CD4-positive, alpha-beta T cell (primary cell): Measurements from ENCODE around the gene PRSS22. TPM values are rescaled to one million over a fixed set of nuclear protein-coding genes. Genes with fewer than 3 reads are reported as not detected.

Experiments
- ATAC-seq: fragments of 200-7000 bp; cut with Tn5 transposase; one replicate; pipeline ENCODE4 v1.10.0; 2022; ENCODE audit warnings: mild to moderate bottlenecking; ENCODE audit not compliant: poor library complexity
- CTCF ChIA-PET: fragments of 350-600 bp; sonication (Branson Sonifier 250); formaldehyde crosslinking; loops from one replicate; lab custom pipeline; 2021; ENCODE audit warnings: antibody characterized with exemption, inconsistent platforms; lab: Charles Lee
- POLR2A ChIA-PET: fragments of 350-600 bp; sonication (Branson Sonifier 250); formaldehyde crosslinking; loops from one replicate; lab custom pipeline; 2021; ENCODE audit warnings: antibody characterized with exemption, inconsistent platforms; lab: Charles Lee
- DNase-seq, 14 experiments: peaks; one replicate each; pipeline ENCODE4 v3.0.0-alpha.2; 2013 to 2020; ENCODE audit warnings: mixed read lengths in 2 of 14
- H3K27ac ChIP-seq, 2 donors: one replicate each; pipeline versions ENCODE4 v1.5.1 to v1.7.0; 2013; ENCODE audit warnings: low read length in 2 of 2, low read depth in 1 of 2, mild to moderate bottlenecking in 1 of 2
- H3K27me3 ChIP-seq, 2 experiments: 1 replicate in 1 of 2; 2 replicates in 1 of 2; pipeline versions ENCODE4 v1.6.1 to v1.7.0; 2013; ENCODE audit warnings: low read length in 2 of 2, control low read depth in 1 of 2, mild to moderate bottlenecking in 1 of 2, moderate library complexity in 1 of 2; ENCODE audit not compliant: insufficient read depth in 2 of 2, control insufficient read depth in 1 of 2
- H3K36me3 ChIP-seq: one replicate; pipeline ENCODE4 v1.6.1; 2013; ENCODE audit warnings: low read length, control low read depth; ENCODE audit not compliant: insufficient read depth
- H3K4me1 ChIP-seq: one replicate; pipeline ENCODE4 v1.6.1; 2013; ENCODE audit warnings: low read length, control low read depth; ENCODE audit not compliant: insufficient read depth
- H3K4me3 ChIP-seq: one replicate; pipeline ENCODE4 v1.5.1; 2013; ENCODE audit warnings: mild to moderate bottlenecking, low read length, moderate library complexity
- H3K9me3 ChIP-seq, 2 experiments: 1 replicate in 1 of 2; 2 replicates in 1 of 2; pipeline versions ENCODE4 v1.6.1 to v1.7.0; 2013; ENCODE audit warnings: low read length in 2 of 2, mild to moderate bottlenecking in 2 of 2, control low read depth in 1 of 2, moderate library complexity in 1 of 2; ENCODE audit not compliant: control insufficient read depth in 1 of 2, insufficient read depth in 1 of 2
- H3K27ac Mint-ChIP-seq: one replicate; pipeline ENCODE4 v1.8.0; 2020; ENCODE audit warnings: mixed read lengths
- H3K27me3 Mint-ChIP-seq: one replicate; pipeline ENCODE4 v1.8.0; 2021; ENCODE audit warnings: mixed read lengths
- H3K36me3 Mint-ChIP-seq: one replicate; pipeline ENCODE4 v1.8.0; 2021; ENCODE audit warnings: low read depth, mixed read lengths
- H3K4me1 Mint-ChIP-seq: one replicate; pipeline ENCODE4 v1.8.0; 2021; ENCODE audit warnings: low read depth, mixed read lengths
- H3K4me3 Mint-ChIP-seq: one replicate; pipeline ENCODE4 v1.8.0; 2020; ENCODE audit warnings: mild to moderate bottlenecking, mixed read lengths
- H3K9me3 Mint-ChIP-seq: one replicate; pipeline ENCODE4 v1.8.0; 2020; ENCODE audit warnings: mixed read lengths
- intact Hi-C, 2 experiments: fragments of 100-400 bp; cut with DNase I in 1 of 2; cut with micrococcal nuclease in 1 of 2; formaldehyde crosslinking; loops; one replicate each; pipeline versions ENCODE4 v1.15.1 to v1.9.0; 2023 to 2025; cut with DNase I, micrococcal nuclease
- total RNA-seq, 174 experiments: library from RNA in 2 of 174; stranded (reverse) in 2 of 174; gene quantifications; one replicate each; pipeline ENCODE4 v1.2.3 and lab custom pipeline; 2021 to 2026
- TF ChIP-seq, protein P1 (sequence below): fragments of 200-600 bp; IDR thresholded peaks from one replicate; pipeline ENCODE4 v1.8.0; 2022; ENCODE audit warnings: antibody characterized with exemption, mild to moderate bottlenecking

The PRSS22 gene
- total RNA-seq, 2 experiments from 2014 or later = 0.93 to 1.1 TPM

DNA sequence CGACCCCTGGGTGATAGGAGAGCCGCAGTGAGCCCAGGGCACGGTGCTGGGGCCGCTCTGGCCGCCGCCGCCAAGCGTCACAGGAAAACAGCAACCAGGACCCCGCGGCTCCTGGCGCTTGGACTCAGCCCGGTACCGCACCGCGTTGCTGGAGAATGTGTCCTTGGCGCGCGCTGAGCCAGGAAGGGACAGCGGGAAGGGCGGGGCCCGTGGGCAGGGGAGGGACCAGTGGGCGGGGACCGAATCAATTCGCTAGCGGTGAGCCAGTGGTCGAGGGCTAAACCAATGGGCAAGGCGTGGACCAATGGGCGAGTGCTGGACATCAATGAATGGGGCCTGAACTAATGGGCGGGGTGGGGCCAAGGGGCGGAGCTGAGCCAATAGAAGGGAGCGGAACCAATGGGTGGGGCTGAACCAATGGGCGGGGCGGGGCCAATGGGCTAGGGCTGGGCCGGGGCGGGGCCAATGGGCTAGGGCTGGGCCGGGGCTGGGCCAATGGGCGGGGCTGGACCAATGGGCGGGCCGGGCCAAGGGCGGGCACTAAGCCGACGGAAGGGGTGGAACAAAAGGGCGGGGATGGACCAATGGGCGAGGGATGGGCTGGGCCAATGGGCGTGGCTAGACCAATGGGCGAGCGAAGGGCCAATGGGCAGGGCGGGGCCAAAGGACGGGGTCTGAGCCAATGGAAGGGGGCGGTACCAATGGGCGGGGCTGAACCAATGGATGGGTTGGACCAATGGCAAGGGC is 47.4 kb upstream of the PRSS22 start:
- intact Hi-C loops = loop anchor here (1.0 to 2.0 kb wide), 3 partner anchors 14 to 23 kb away; partner anchors contain the start of gene FLYWCH2 (in 2 of the 2)
- peak; percentile 59 to 97 (median 83) for DNase-seq
- Histone ChIP-seq H3K36me3 (no peaks in the 10 kb centered on the region), H3K27me3 (no peaks in the 10 kb centered on the region), H3K4me1 (peaks cover 32% of the 10 kb centered on the region), H3K9me3 (peaks cover 0 to 3% of the 10 kb centered on the region in 2 experiments), H3K4me3 (peak overlapping the region; percentile 94), H3K27ac (peak overlapping the region in 1 of 2 donors; percentile 10)
- peaks cover 34% of the 10 kb centered on the region for H3K4me1 Mint-ChIP-seq
- ChIA-PET POLR2A (interaction anchor here (2.1 kb wide), 1 partner anchor 23 kb away, joined by 10 read pairs; the partner anchor contains the start of gene FLYWCH2), CTCF (interaction anchor here (0.5 to 2.2 kb wide), 5 partner anchors 14 to 66 kb away, joined by 3 to 10 read pairs (median 5); partner anchors contain the start of gene FLYWCH2)
- no peak overlapping the region for H3K27ac Mint-ChIP-seq
- TF ChIP-seq, protein P1, sequence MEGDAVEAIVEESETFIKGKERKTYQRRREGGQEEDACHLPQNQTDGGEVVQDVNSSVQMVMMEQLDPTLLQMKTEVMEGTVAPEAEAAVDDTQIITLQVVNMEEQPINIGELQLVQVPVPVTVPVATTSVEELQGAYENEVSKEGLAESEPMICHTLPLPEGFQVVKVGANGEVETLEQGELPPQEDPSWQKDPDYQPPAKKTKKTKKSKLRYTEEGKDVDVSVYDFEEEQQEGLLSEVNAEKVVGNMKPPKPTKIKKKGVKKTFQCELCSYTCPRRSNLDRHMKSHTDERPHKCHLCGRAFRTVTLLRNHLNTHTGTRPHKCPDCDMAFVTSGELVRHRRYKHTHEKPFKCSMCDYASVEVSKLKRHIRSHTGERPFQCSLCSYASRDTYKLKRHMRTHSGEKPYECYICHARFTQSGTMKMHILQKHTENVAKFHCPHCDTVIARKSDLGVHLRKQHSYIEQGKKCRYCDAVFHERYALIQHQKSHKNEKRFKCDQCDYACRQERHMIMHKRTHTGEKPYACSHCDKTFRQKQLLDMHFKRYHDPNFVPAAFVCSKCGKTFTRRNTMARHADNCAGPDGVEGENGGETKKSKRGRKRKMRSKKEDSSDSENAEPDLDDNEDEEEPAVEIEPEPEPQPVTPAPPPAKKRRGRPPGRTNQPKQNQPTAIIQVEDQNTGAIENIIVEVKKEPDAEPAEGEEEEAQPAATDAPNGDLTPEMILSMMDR = no peak
- no peaks in the 10 kb centered on the region for H3K9me3 Mint-ChIP-seq
- ATAC-seq = peak; percentile 77
- peak overlapping the region; percentile 94 for H3K4me3 Mint-ChIP-seq
- H3K27me3 Mint-ChIP-seq = no peaks in the 10 kb centered on the region
- H3K36me3 Mint-ChIP-seq = no peaks in the 10 kb centered on the region

DNA sequence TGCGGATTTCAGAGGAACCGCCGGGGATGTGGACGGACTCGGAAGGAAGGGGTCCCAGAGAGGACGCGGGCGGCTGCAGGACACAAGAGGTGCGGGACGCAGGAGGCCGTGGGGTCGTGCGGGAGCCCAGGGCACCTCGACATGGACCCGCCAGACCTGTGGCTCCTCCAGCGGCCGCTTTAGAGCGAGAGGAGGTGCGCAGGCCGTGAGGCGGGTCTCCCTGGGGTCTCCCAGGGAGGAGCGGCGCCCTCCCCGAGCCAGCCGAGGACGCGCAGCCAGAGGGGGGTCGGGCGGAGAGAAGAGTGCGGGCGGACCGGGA is 46.9 kb upstream of the PRSS22 start:
- Histone ChIP-seq H3K27me3 (no peaks in the 10 kb centered on the region), H3K4me3 (peak overlapping the region; percentile 94), H3K27ac (peak overlapping the region in 1 of 2 donors; percentile 47), H3K36me3 (no peaks in the 10 kb centered on the region), H3K9me3 (peaks cover 0 to 3% of the 10 kb centered on the region in 2 experiments), H3K4me1 (peaks cover 32% of the 10 kb centered on the region)
- Mint-ChIP-seq H3K9me3 (no peaks in the 10 kb centered on the region), H3K4me1 (peaks cover 32% of the 10 kb centered on the region), H3K36me3 (no peaks in the 10 kb centered on the region), H3K27ac (peak overlapping the region; percentile 66), H3K4me3 (peak overlapping the region; percentile 94), H3K27me3 (no peaks in the 10 kb centered on the region)
- ATAC-seq (peak; percentile 2), DNase-seq (peak in 3 of 14 experiments; percentile 8 to 19 (median 9))
- TF ChIP-seq, protein P1 = no peak
- CTCF ChIA-PET = interaction anchor here (0.5 to 2.2 kb wide), 5 partner anchors 14 to 66 kb away, joined by 3 to 10 read pairs (median 5); partner anchors contain the start of gene FLYWCH2
- POLR2A ChIA-PET = interaction anchor here (2.1 kb wide), 1 partner anchor 22 kb away, joined by 10 read pairs; the partner anchor contains the start of gene FLYWCH2
- intact Hi-C loops = loop anchor here (1.0 to 2.0 kb wide), 4 partner anchors 14 to 22 kb away; partner anchors contain the start of gene FLYWCH2 (in 2 of the 2)

DNA sequence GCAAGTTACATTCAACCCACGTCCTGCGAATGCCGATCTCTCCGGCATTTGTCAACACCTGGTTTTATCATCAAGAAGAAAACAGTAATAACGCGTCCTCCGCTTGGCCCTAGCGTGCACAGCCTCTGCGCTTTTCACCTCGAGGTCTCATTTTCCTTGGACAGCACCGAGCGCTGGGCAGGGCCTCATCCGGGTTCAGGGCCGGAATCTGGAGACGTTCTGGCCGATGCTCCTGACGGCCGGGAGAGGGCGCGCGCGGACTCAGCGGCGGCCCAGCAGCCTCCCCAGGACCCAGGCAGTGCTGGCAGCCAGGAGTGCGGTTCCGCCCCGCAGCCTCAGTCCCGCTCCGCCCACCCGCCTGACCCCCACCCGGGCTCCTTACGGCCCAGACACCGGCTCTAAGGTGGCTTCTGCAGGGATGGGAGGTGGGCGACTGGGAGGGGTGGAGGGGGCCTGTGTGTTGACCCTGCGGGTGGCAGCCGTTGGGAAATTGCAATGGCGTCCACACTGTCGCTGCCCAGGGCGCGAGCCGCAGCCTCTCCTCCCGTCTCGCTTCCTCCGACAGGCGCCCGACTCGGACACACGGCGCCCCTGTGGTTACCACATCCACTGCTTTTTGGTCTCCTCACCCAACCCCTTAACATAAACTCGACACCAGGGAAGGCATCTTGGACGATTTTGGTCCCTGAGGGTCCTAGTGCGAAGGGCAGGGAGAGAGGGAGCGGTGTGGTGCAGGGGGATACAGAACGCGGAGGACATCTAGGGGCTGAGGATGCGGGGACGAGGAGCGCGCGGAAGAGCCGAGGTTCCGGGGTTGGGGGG is 46.3 kb upstream of the PRSS22 start:
- Histone ChIP-seq H3K27me3 (no peaks in the 10 kb centered on the region), H3K27ac (peak overlapping the region; percentile 40 to 47), H3K4me1 (peaks cover 32% of the 10 kb centered on the region), H3K36me3 (peaks cover 2% of the 10 kb centered on the region), H3K9me3 (peaks cover 0 to 3% of the 10 kb centered on the region in 2 experiments), H3K4me3 (peak overlapping the region; percentile 94)
- H3K36me3 Mint-ChIP-seq = no peaks in the 10 kb centered on the region
- H3K27me3 Mint-ChIP-seq = no peaks in the 10 kb centered on the region
- DNase-seq (peak; percentile 54 to 92 (median 68)), ATAC-seq (peak; percentile 60)
- TF ChIP-seq, protein P1 = peak; percentile 91
- ChIA-PET CTCF (interaction anchor here (1.0 to 1.2 kb wide), 2 partner anchors 21 to 36 kb away, joined by 3 read pairs; partner anchors contain the start of gene FLYWCH2), POLR2A (no interaction called here)
- no peaks in the 10 kb centered on the region for H3K9me3 Mint-ChIP-seq
- intact Hi-C loops = loop anchor here (1.0 to 2.0 kb wide), 4 partner anchors 15 to 23 kb away; partner anchors contain the start of gene FLYWCH2 (in 2 of the 2)
- H3K4me1 Mint-ChIP-seq = peaks cover 32% of the 10 kb centered on the region
- peak overlapping the region; percentile 66 for H3K27ac Mint-ChIP-seq
- H3K4me3 Mint-ChIP-seq = peak overlapping the region; percentile 94
